Astrocyte (in vitro differentiated cells and primary cell): Measurements from ENCODE around the gene PCGF5. TPM values are rescaled to one million over a fixed set of nuclear protein-coding genes. Genes with fewer than 3 reads are reported as not detected.

Experiments
- DNase-seq: peaks from one replicate; pipeline ENCODE4 v3.0.0-alpha.2; 2010; ENCODE audit warnings: low read depth
- FAIRE-seq: peaks from 2 replicates; lab custom pipeline; 2011; peaks lifted over from hg19 to GRCh38; lab: Jason Lieb, UNC
- H2AFZ ChIP-seq: 2 replicates; pipeline ENCODE4 v1.6.0; 2012; ENCODE audit warnings: low read depth, low read length, inconsistent platforms
- H3K27ac ChIP-seq: 2 replicates; pipeline ENCODE4 v1.5.1; 2011; ENCODE audit warnings: low read depth, low read length, inconsistent platforms
- H3K27me3 ChIP-seq: 2 replicates; pipeline ENCODE4 v1.6.0; 2011; ENCODE audit warnings: low read length, inconsistent platforms; ENCODE audit not compliant: insufficient read depth
- H3K36me3 ChIP-seq: 2 replicates; pipeline ENCODE4 v1.5.1; 2011; ENCODE audit warnings: low read length, inconsistent platforms; ENCODE audit not compliant: insufficient read depth
- H3K4me1 ChIP-seq: 2 replicates; pipeline ENCODE4 v1.5.1; 2011; ENCODE audit warnings: low read length, inconsistent platforms; ENCODE audit not compliant: insufficient read depth
- H3K4me2 ChIP-seq: 2 replicates; pipeline ENCODE4 v1.6.0; 2012; ENCODE audit warnings: low read length, inconsistent platforms
- H3K4me3 ChIP-seq: 2 replicates; pipeline ENCODE4 v1.5.1; 2011; ENCODE audit warnings: low read depth, mild to moderate bottlenecking, low read length, inconsistent platforms; ENCODE audit not compliant: insufficient read depth
- H3K79me2 ChIP-seq: 2 replicates; pipeline ENCODE4 v1.6.0; 2012; ENCODE audit warnings: mild to moderate bottlenecking, low read length, inconsistent platforms; ENCODE audit not compliant: insufficient read depth
- H3K9ac ChIP-seq: 2 replicates; pipeline ENCODE4 v1.6.0; 2012; ENCODE audit warnings: mild to moderate bottlenecking, low read length, inconsistent platforms
- H3K9me3 ChIP-seq: 2 replicates; pipeline ENCODE4 v1.5.1; 2012; ENCODE audit warnings: low read depth, mild to moderate bottlenecking, low read length, inconsistent platforms; ENCODE audit not compliant: insufficient read depth
- H4K20me1 ChIP-seq: 2 replicates; pipeline ENCODE4 v1.6.0; 2012; ENCODE audit warnings: low read length, inconsistent platforms; ENCODE audit not compliant: insufficient read depth
- H3K27ac Mint-ChIP-seq: one replicate; pipeline ENCODE4 v1.8.0; 2021; ENCODE audit warnings: mild to moderate bottlenecking, mixed read lengths; ENCODE audit not compliant: unreplicated experiment
- H3K27me3 Mint-ChIP-seq: one replicate; pipeline ENCODE4 v1.8.0; 2021; ENCODE audit warnings: low read depth, mixed read lengths; ENCODE audit not compliant: unreplicated experiment
- H3K36me3 Mint-ChIP-seq: one replicate; pipeline ENCODE4 v1.8.0; 2021; ENCODE audit warnings: low read depth, mixed read lengths; ENCODE audit not compliant: unreplicated experiment
- H3K4me1 Mint-ChIP-seq: one replicate; pipeline ENCODE4 v1.8.0; 2021; ENCODE audit warnings: low read depth, mixed read lengths; ENCODE audit not compliant: unreplicated experiment
- H3K4me3 Mint-ChIP-seq: one replicate; pipeline ENCODE4 v1.8.0; 2021; ENCODE audit warnings: mild to moderate bottlenecking, moderate library complexity, mixed read lengths; ENCODE audit not compliant: unreplicated experiment
- H3K9me3 Mint-ChIP-seq: one replicate; pipeline ENCODE4 v1.8.0; 2021; ENCODE audit warnings: mild to moderate bottlenecking, mixed read lengths; ENCODE audit not compliant: unreplicated experiment
- EZH2 ChIP-seq: IDR thresholded peaks from 2 replicates; pipeline ENCODE4 v1.6.1; 2012; ENCODE audit warnings: mild to moderate bottlenecking, low read length, inconsistent platforms; ENCODE audit not compliant: insufficient read depth
- total RNA-seq: library from RNA; stranded (reverse); gene quantifications from 2 replicates; pipeline ENCODE4 v1.2.1, GENCODE V29; 2021
- TF ChIP-seq, protein P1 (sequence below): IDR thresholded peaks from 2 replicates; pipeline ENCODE4 v1.5.1; 2011; ENCODE audit warnings: low read depth, mild to moderate bottlenecking, inconsistent platforms, low read length, moderate library complexity; ENCODE audit not compliant: insufficient read depth

PCGF5 gene
- total RNA-seq, 1 donor from 2014 or later, result 31.5 TPM

- FAIRE-seq (no peak), DNase-seq (no peak)
- Mint-ChIP-seq H3K4me1 (peaks cover 32% of the 10 kb centered on the region), H3K36me3 (no peaks in the 10 kb centered on the region), H3K27me3 (no peaks in the 10 kb centered on the region), H3K9me3 (peaks cover 1% of the 10 kb centered on the region), H3K27ac (no peak overlapping the region), H3K4me3 (no peak overlapping the region)
- Histone ChIP-seq H3K79me2 (no peaks in the 10 kb centered on the region), H3K9ac (no peak overlapping the region), H3K4me1 (no peaks in the 10 kb centered on the region), H3K27me3 (no peaks in the 10 kb centered on the region), H3K4me2 (no peak overlapping the region), H3K4me3 (no peak overlapping the region), H3K36me3 (no peaks in the 10 kb centered on the region), H2AFZ (no peak overlapping the region), H4K20me1 (no peaks in the 10 kb centered on the region), H3K27ac (no peak overlapping the region), H3K9me3 (no peaks in the 10 kb centered on the region)
- TF ChIP-seq EZH2, result no peak
- TF ChIP-seq, protein P1, sequence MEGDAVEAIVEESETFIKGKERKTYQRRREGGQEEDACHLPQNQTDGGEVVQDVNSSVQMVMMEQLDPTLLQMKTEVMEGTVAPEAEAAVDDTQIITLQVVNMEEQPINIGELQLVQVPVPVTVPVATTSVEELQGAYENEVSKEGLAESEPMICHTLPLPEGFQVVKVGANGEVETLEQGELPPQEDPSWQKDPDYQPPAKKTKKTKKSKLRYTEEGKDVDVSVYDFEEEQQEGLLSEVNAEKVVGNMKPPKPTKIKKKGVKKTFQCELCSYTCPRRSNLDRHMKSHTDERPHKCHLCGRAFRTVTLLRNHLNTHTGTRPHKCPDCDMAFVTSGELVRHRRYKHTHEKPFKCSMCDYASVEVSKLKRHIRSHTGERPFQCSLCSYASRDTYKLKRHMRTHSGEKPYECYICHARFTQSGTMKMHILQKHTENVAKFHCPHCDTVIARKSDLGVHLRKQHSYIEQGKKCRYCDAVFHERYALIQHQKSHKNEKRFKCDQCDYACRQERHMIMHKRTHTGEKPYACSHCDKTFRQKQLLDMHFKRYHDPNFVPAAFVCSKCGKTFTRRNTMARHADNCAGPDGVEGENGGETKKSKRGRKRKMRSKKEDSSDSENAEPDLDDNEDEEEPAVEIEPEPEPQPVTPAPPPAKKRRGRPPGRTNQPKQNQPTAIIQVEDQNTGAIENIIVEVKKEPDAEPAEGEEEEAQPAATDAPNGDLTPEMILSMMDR, result no peak
These were observed 19.1 kb upstream of the PCGF5 start for GRCh38 chr10:91201213-91201996.

DNA sequence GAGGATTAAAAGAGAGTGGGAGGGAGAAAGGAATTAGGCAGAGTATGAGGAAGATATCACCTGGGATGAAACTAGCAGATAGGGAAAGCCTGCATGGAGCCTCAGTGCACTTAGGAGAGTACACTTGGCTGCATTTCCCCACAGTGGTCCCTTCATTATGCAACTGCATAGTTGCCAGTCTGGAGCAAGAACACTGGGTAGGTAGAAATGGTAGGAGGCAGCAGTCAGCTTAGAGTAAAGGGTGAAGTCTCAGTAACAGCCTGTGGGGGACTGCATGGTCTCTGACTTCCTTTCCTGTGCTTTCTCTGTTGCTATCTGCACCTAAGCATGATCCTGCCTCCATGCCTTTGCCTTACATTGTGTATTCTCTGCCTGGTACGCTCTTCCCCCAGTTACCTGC, 14.0 kb upstream of the PCGF5 start:
- no peaks in the 10 kb centered on the region for H3K36me3 ChIP-seq
- H2AFZ ChIP-seq, result no peak overlapping the region
- H3K27ac ChIP-seq, result no peak overlapping the region
- H3K4me3 Mint-ChIP-seq, result no peak overlapping the region
- DNase-seq, result no peak
- H3K36me3 Mint-ChIP-seq, result no peaks in the 10 kb centered on the region
- no peaks in the 10 kb centered on the region for H4K20me1 ChIP-seq
- peaks cover 7% of the 10 kb centered on the region for H3K79me2 ChIP-seq
- H3K4me3 ChIP-seq, result no peak overlapping the region
- no peaks in the 10 kb centered on the region for H3K27me3 ChIP-seq
- H3K9me3 ChIP-seq, result no peaks in the 10 kb centered on the region
- H3K9me3 Mint-ChIP-seq, result no peaks in the 10 kb centered on the region
- FAIRE-seq, result no peak
- TF ChIP-seq, protein P1, result no peak
- no peak for TF ChIP-seq EZH2
- H3K4me2 ChIP-seq, result no peak overlapping the region
- H3K4me1 ChIP-seq, result no peaks in the 10 kb centered on the region
- H3K4me1 Mint-ChIP-seq, result peaks cover 10% of the 10 kb centered on the region
- no peak overlapping the region for H3K27ac Mint-ChIP-seq
- no peak overlapping the region for H3K9ac ChIP-seq
- H3K27me3 Mint-ChIP-seq, result no peaks in the 10 kb centered on the region

DNA sequence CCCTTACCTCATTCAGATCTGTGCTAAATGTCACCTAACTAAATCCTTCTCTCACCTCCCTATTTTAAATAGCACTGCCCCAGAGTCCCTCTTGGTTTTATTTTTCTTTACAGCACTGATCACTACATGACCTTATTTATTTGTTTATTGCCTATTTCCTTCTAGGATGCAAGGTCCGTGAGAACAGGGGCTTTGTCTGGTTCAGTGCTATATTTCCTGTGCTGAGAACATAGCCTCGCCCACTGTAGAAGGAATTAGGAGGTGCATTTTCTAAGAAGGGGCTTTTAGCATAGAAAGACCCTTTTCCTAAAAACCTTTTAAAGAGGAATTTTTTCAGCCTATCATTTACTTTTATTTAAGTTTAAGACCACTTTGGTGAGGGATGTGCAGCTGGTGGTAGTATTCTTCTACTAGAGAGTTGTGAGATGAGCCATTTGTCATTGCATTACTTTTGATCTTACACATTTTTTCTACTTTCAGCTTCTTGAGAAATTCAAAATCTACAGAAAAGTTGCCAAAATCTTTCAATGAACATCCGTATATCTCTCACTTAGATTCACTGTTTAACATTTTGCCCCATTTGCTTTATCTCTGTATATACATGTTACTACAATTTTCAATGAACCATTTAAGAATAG, 13.5 kb upstream of the PCGF5 start:
- Histone ChIP-seq H3K4me1 (no peaks in the 10 kb centered on the region), H3K9ac (no peak overlapping the region), H4K20me1 (no peaks in the 10 kb centered on the region), H3K36me3 (no peaks in the 10 kb centered on the region), H3K79me2 (peaks cover 7% of the 10 kb centered on the region), H3K9me3 (no peaks in the 10 kb centered on the region), H3K27me3 (no peaks in the 10 kb centered on the region), H3K27ac (no peak overlapping the region), H3K4me2 (no peak overlapping the region), H3K4me3 (no peak overlapping the region), H2AFZ (no peak overlapping the region)
- Mint-ChIP-seq H3K27me3 (no peaks in the 10 kb centered on the region), H3K36me3 (no peaks in the 10 kb centered on the region), H3K27ac (no peak overlapping the region), H3K4me1 (peaks cover 6% of the 10 kb centered on the region), H3K9me3 (no peaks in the 10 kb centered on the region), H3K4me3 (no peak overlapping the region)
- TF ChIP-seq, protein P1, result no peak
- TF ChIP-seq EZH2, result no peak
- no peak for DNase-seq
- FAIRE-seq, result no peak
